OCI-LY3 (cell line): ENCODE data around the gene PHACTR3.

Source experiments
- EZH2phosphoT487 ChIP-seq: fragments of 200-600 bp; shearing (Covaris generic); IDR thresholded peaks from 2 replicates; pipeline ENCODE4 v1.6.1; 2018; ENCODE audit warnings: antibody characterized with exemption, mixed run types, low read depth
- TF ChIP-seq, protein P1 (sequence below): fragments of 200-600, 300-600 bp; sonication (generic); IDR thresholded peaks from 2 replicates; pipeline ENCODE4 v1.5.1; 2014; ENCODE audit warnings: antibody characterized with exemption, low read length, low read depth

DNA sequence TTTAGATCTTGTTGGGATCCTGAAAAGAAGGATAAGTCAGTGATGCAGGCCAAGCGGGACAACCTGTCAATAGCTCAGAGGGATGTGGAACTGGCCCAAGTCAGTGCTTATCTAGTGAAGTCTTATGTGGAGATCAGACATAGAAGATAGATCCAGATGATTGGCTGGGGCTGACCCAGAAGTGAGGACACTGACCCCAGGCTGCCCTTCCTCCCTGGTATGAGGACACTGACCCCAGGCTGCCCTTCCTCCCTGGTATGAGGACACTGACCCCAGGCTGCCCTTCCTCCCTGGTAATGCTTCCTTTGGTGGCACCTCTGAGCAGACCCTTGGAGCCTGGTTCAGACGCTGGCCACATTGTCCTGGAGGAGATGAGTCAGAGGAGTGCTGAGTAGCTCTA, 159.7 kb downstream of the PHACTR3 start:
- TF ChIP-seq, protein P1, sequence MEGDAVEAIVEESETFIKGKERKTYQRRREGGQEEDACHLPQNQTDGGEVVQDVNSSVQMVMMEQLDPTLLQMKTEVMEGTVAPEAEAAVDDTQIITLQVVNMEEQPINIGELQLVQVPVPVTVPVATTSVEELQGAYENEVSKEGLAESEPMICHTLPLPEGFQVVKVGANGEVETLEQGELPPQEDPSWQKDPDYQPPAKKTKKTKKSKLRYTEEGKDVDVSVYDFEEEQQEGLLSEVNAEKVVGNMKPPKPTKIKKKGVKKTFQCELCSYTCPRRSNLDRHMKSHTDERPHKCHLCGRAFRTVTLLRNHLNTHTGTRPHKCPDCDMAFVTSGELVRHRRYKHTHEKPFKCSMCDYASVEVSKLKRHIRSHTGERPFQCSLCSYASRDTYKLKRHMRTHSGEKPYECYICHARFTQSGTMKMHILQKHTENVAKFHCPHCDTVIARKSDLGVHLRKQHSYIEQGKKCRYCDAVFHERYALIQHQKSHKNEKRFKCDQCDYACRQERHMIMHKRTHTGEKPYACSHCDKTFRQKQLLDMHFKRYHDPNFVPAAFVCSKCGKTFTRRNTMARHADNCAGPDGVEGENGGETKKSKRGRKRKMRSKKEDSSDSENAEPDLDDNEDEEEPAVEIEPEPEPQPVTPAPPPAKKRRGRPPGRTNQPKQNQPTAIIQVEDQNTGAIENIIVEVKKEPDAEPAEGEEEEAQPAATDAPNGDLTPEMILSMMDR, result no peak
- no peak for TF ChIP-seq EZH2phosphoT487
